Jurkat, Clone E6-1 (cell line): ENCODE data around the gene GLI2.

Source experiments
- DNase-seq: peaks from one replicate; pipeline ENCODE4 v3.0.0-alpha.2; 2011; ENCODE audit warnings: low read depth, low spot score
- H3K4me3 ChIP-seq: 2 replicates; pipeline ENCODE4 v1.5.1; 2011; ENCODE audit warnings: mild to moderate bottlenecking, low read length, control low read depth, moderate library complexity

The GLI2 gene

GRCh38 chr2:120765678-120766469 is 30.2 kb downstream of the GLI2 start:
- H3K4me3 ChIP-seq, result no peak overlapping the region
- no peak for DNase-seq

- DNase-seq, result no peak
- H3K4me3 ChIP-seq, result no peak overlapping the region
These were observed 31.0 kb downstream of the GLI2 start for GRCh38 chr2:120766470-120767351.

- DNase-seq, result no peak
- no peak overlapping the region for H3K4me3 ChIP-seq
These were observed 31.9 kb downstream of the GLI2 start for GRCh38 chr2:120767486-120768005.

GRCh38 chr2:120768112-120769048 is 32.7 kb downstream of the GLI2 start:
- no peak overlapping the region for H3K4me3 ChIP-seq
- DNase-seq, result no peak

- H3K4me3 ChIP-seq, result no peak overlapping the region
- no peak for DNase-seq
These were observed 33.6 kb downstream of the GLI2 start for GRCh38 chr2:120769076-120769786.

GRCh38 chr2:120769787-120770120 is 34.1 kb downstream of the GLI2 start:
- DNase-seq, result no peak
- H3K4me3 ChIP-seq, result no peak overlapping the region

- no peak for DNase-seq
These were observed 34.5 kb downstream of the GLI2 start for GRCh38 chr2:120770176-120770575.

GRCh38 chr2:120770641-120771040 is 35.0 kb downstream of the GLI2 start:
- no peak for DNase-seq
- H3K4me3 ChIP-seq, result no peak overlapping the region

More at GRCh38 chr2:120770176-120770575, 34.5 kb downstream of the GLI2 start:
- no peak overlapping the region for H3K4me3 ChIP-seq

- H3K4me3 ChIP-seq, result no peak overlapping the region
- no peak for DNase-seq
These were observed 35.6 kb downstream of the GLI2 start for GRCh38 chr2:120771111-120771780.

GRCh38 chr2:120771781-120772208 is 36.1 kb downstream of the GLI2 start:
- DNase-seq, result no peak
- H3K4me3 ChIP-seq, result no peak overlapping the region

GRCh38 chr2:120772261-120772660 is 36.6 kb downstream of the GLI2 start:
- H3K4me3 ChIP-seq, result no peak overlapping the region
- no peak for DNase-seq

- no peak for DNase-seq
- H3K4me3 ChIP-seq, result no peak overlapping the region
These were observed 37.6 kb downstream of the GLI2 start for GRCh38 chr2:120773186-120773800.

- no peak for DNase-seq
- no peak overlapping the region for H3K4me3 ChIP-seq
These were observed 39.0 kb downstream of the GLI2 start for GRCh38 chr2:120774557-120775160.

GRCh38 chr2:120775194-120775593 is 39.5 kb downstream of the GLI2 start:
- no peak for DNase-seq
- no peak overlapping the region for H3K4me3 ChIP-seq

GRCh38 chr2:120775801-120776589 is 40.3 kb downstream of the GLI2 start:
- H3K4me3 ChIP-seq, result no peak overlapping the region
- no peak for DNase-seq

GRCh38 chr2:120776649-120777048 is 41.0 kb downstream of the GLI2 start:
- no peak for DNase-seq
- no peak overlapping the region for H3K4me3 ChIP-seq
